IPS DF 19.7 (cell line): ENCODE data around the gene KCNIP4.

Experiments
- DNase-seq: peaks from one replicate; pipeline ENCODE4 v3.0.0-alpha.2; 2013; ENCODE audit warnings: low read depth, low spot score

Gene KCNIP4

GRCh38 chr4:21765810-21766407 lies 182.7 kb downstream of the KCNIP4 start:
- peak; percentile 40 for DNase-seq

GRCh38 chr4:21763855-21764254 lies 184.7 kb downstream of the KCNIP4 start:
- no peak for DNase-seq

- no peak for DNase-seq
These were observed 191.3 kb downstream of the KCNIP4 start for GRCh38 chr4:21757248-21757647.

GRCh38 chr4:21753084-21753760 lies 195.3 kb downstream of the KCNIP4 start:
- no peak for DNase-seq

GRCh38 chr4:21752616-21753015 lies 196.0 kb downstream of the KCNIP4 start:
- no peak for DNase-seq

GRCh38 chr4:21749924-21750323 lies 198.6 kb downstream of the KCNIP4 start:
- DNase-seq, result no peak

GRCh38 chr4:21749412-21749811 lies 199.2 kb downstream of the KCNIP4 start:
- DNase-seq, result no peak

- no peak for DNase-seq
These were observed 204.5 kb downstream of the KCNIP4 start for GRCh38 chr4:21744046-21744445.

- no peak for DNase-seq
These were observed 206.2 kb downstream of the KCNIP4 start for GRCh38 chr4:21742326-21742725.

- no peak for DNase-seq
These were observed 209.8 kb downstream of the KCNIP4 start for GRCh38 chr4:21738821-21739220.

GRCh38 chr4:21735866-21736265 lies 212.7 kb downstream of the KCNIP4 start:
- DNase-seq, result no peak

- no peak for DNase-seq
These were observed 214.5 kb downstream of the KCNIP4 start for GRCh38 chr4:21733894-21734630.

GRCh38 chr4:21728304-21728703 lies 220.3 kb downstream of the KCNIP4 start:
- DNase-seq, result no peak

GRCh38 chr4:21726255-21726815 lies 222.2 kb downstream of the KCNIP4 start:
- DNase-seq, result no peak

- DNase-seq, result no peak
These were observed 226.3 kb downstream of the KCNIP4 start for GRCh38 chr4:21722157-21722839.

- no peak for DNase-seq
These were observed 232.0 kb downstream of the KCNIP4 start for GRCh38 chr4:21716531-21716930.

- no peak for DNase-seq
These were observed 238.3 kb downstream of the KCNIP4 start for GRCh38 chr4:21710179-21710835.

- no peak for DNase-seq
These were observed 238.8 kb downstream of the KCNIP4 start for GRCh38 chr4:21709761-21710160.

- no peak for DNase-seq
These were observed 239.5 kb downstream of the KCNIP4 start for GRCh38 chr4:21709031-21709430.

- DNase-seq, result peak; percentile 9
These were observed 249.1 kb downstream of the KCNIP4 start for GRCh38 chr4:21699446-21699845.

- peak; percentile 30 for DNase-seq
These were observed 251.0 kb downstream of the KCNIP4 start for GRCh38 chr4:21697583-21697982.
